Adrenal gland (tissue), 12 donors: ENCODE data around the gene ACOX1. TPM values are rescaled to one million over a fixed set of nuclear protein-coding genes. Genes with fewer than 3 reads are reported as not detected.

Experiments
- DNase-seq, 7 donors: peaks; one replicate each; pipeline ENCODE4 v3.0.0-alpha.2; 2019 to 2020
- H3K27ac ChIP-seq, 5 donors: fragments of 200-600 bp; sonication (generic) in 4 of 5; 1 replicate in 3 of 5; 2 replicates in 2 of 5; pipeline versions ENCODE4 v1.5.1 to v1.8.0; 2016 to 2020; ENCODE audit warnings: mild to moderate bottlenecking in 1 of 5
- H3K27me3 ChIP-seq: fragments of 200-600 bp; 2 replicates; pipeline ENCODE4 v1.8.0; 2021
- H3K36me3 ChIP-seq, 2 donors: fragments of 200-600 bp; replicated peaks in 1 of 2; 1 replicate in 1 of 2; 2 replicates in 1 of 2; pipeline versions ENCODE4 v1.5.1 to v1.8.0; 2018 to 2022
- H3K4me1 ChIP-seq, 2 donors: fragments of 200-600 bp; replicated peaks in 1 of 2; 1 replicate in 1 of 2; 2 replicates in 1 of 2; pipeline versions ENCODE4 v1.5.1 to v1.8.0; 2018 to 2021
- H3K4me3 ChIP-seq, 4 donors: fragments of 200-600 bp; sonication (generic) in 3 of 4; one replicate each; pipeline ENCODE4 v1.5.1; 2016 to 2018
- H3K9me3 ChIP-seq, 3 donors: fragments of 200-600 bp; sonication (generic) in 1 of 3; replicated peaks in 1 of 3; 1 replicate in 2 of 3; 2 replicates in 1 of 3; pipeline versions ENCODE4 v1.5.1 to v1.8.0; 2016 to 2021
- CTCF ChIP-seq, 6 experiments: fragments of 450-650 bp in 4 of 6; fragments of 200-600 bp in 2 of 6; sonication (generic) in 1 of 6; IDR thresholded peaks; 1 replicate in 5 of 6; 2 replicates in 1 of 6; pipeline versions ENCODE4 v1.5.1 to v1.8.0; 2016 to 2021; ENCODE audit warnings: antibody characterized with exemption in 6 of 6, mild to moderate bottlenecking in 2 of 6, moderate library complexity in 1 of 6
- POLR2A ChIP-seq, 2 donors: fragments of 450-650 bp; IDR thresholded peaks; one replicate each; pipeline ENCODE4 v1.6.1; 2017; ENCODE audit warnings: antibody characterized with exemption in 2 of 2, mild to moderate bottlenecking in 2 of 2, moderate library complexity in 1 of 2
- WGBS, 4 donors: extraction: QIAGEN DNeasy Blood & Tissue Kit in 2 of 4; methylation state at CpG; one replicate each; pipeline versions ENCODE4 v1.1.5 to v1.1.7; 2013 to 2017; 5-methylcytosine and 5-hydroxymethylcytosine counted together
- intact Hi-C, 2 donors: fragments of 100-400 bp; cut with DNase I; formaldehyde crosslinking; loops; one replicate each; pipeline versions ENCODE4 v1.14.1 to v1.15.0; 2022 to 2023
- polyA plus RNA-seq, 3 donors: library from polyadenylated mRNA; stranded (reverse); fragments of 200-250 nt in 2 of 3; fragments of 350-450 nt in 1 of 3; fragmentation: Illumina TruSeq in 1 of 3; extraction: RNeasy Lipid Tissue Mini Kit (QIAGEN cat#74804) in 1 of 3; gene quantifications; one replicate each; pipeline ENCODE4 v1.2.3, GENCODE V29; 2013 to 2014
- total RNA-seq, 9 donors: library from RNA; depleted of rRNA in 4 of 9; stranded (reverse); fragments of >200 nt in 4 of 9; fragments of 120-200 nt in 1 of 9; fragmentation: NEBNext Ultra II Directional in 1 of 9; extraction: Animal tissue kit (Norgen Biotek cat#: 25700) in 1 of 9; gene quantifications; one replicate each; pipeline versions ENCODE4 v1.1.0 to v1.2.4, GENCODE V29; 2013 to 2023
- donor health status: healthy with polysubstance abuse.
- donor health status: Bipolar disorder and iron deficiency.
- donor health status: DM: yes; HTN: yes; CAD: no.
- donor health status: DM: no; HTN: no; CAD: no.
- donor health status: DM: no; HTN: no; CAD: no.
- donor health status: DM: yes; HTN: yes; CAD: no.

ACOX1 gene
- total and polyA plus RNA-seq, 12 donors: 28.9 to 109 (median 69.1) TPM

- intact Hi-C loops: no loop called here
- Histone ChIP-seq H3K36me3 (peaks cover 0 to 50% of the 10 kb centered on the region in 2 donors), H3K9me3 (no peaks in the 10 kb centered on the region), H3K27me3 (no peaks in the 10 kb centered on the region), H3K27ac (no peak overlapping the region), H3K4me3 (no peak overlapping the region), H3K4me1 (peaks cover 17 to 19% of the 10 kb centered on the region in 2 donors)
- TF ChIP-seq POLR2A (IDR thresholded peaks at IDR 0.05) (no peak), CTCF (IDR thresholded peaks at IDR 0.05) (no peak)
- WGBS, 4 donors: 81 to 87% (median 85%) methylated on average over 6 to 13 of the region's 13 CpGs
- peak in 1 of 7 donors; percentile 17 for DNase-seq
Measured at GRCh38 chr17:75900691-75901533, 78.1 kb downstream of the ACOX1 start.

GRCh38 chr17:75899767-75900468 is 79.0 kb downstream of the ACOX1 start:
- intact Hi-C loops: loop anchor here in 1 of 2 donors (10.0 kb wide), 1 partner anchor 125 kb away; a partner anchor contains a TSS
- H3K27me3 ChIP-seq: no peaks in the 10 kb centered on the region
- peaks cover 0 to 50% of the 10 kb centered on the region in 2 donors for H3K36me3 ChIP-seq
- no peak overlapping the region for H3K4me3 ChIP-seq
- WGBS, 4 donors: 91 to 96% (median 93%) methylated on average over 8 to 23 of the region's 23 CpGs
- peak in 1 of 7 donors; percentile 14 for DNase-seq
- peaks cover 18 to 27% of the 10 kb centered on the region in 2 donors for H3K4me1 ChIP-seq
- no peak overlapping the region for H3K27ac ChIP-seq
- no peaks in the 10 kb centered on the region for H3K9me3 ChIP-seq
- no peak for TF ChIP-seq POLR2A (IDR thresholded peaks at IDR 0.05)
- TF ChIP-seq CTCF (IDR thresholded peaks at IDR 0.05): no peak

GRCh38 chr17:75899353-75899752 is 79.6 kb downstream of the ACOX1 start:
- 79 to 88% (median 82%) methylated on average over 8 to 13 of the region's 13 CpGs for WGBS, 4 donors
- intact Hi-C loops: loop anchor here in 1 of 2 donors (10.0 kb wide), 1 partner anchor 125 kb away; a partner anchor contains a TSS
- Histone ChIP-seq H3K36me3 (peaks cover 0 to 50% of the 10 kb centered on the region in 2 donors), H3K9me3 (no peaks in the 10 kb centered on the region), H3K27me3 (no peaks in the 10 kb centered on the region), H3K27ac (no peak overlapping the region), H3K4me1 (peaks cover 18 to 33% of the 10 kb centered on the region in 2 donors), H3K4me3 (no peak overlapping the region)
- DNase-seq: peak in 1 of 7 donors; percentile 14
- TF ChIP-seq POLR2A (IDR thresholded peaks at IDR 0.05) (no peak), CTCF (IDR thresholded peaks at IDR 0.05) (no peak)

- H3K36me3 ChIP-seq: peaks cover 0 to 50% of the 10 kb centered on the region in 2 donors
- H3K9me3 ChIP-seq: no peaks in the 10 kb centered on the region
- 91 to 97% (median 94%) methylated on average over 14 to 16 of the region's 16 CpGs for WGBS, 4 donors
- H3K4me3 ChIP-seq: no peak overlapping the region
- TF ChIP-seq POLR2A (IDR thresholded peaks at IDR 0.05) (no peak), CTCF (IDR thresholded peaks at IDR 0.05) (no peak)
- intact Hi-C loops: loop anchor here in 1 of 2 donors (10.0 kb wide), 1 partner anchor 124 kb away; a partner anchor contains a TSS
- H3K27me3 ChIP-seq: no peaks in the 10 kb centered on the region
- no peak overlapping the region for H3K27ac ChIP-seq
- peak in 1 of 7 donors; percentile 19 for DNase-seq
- H3K4me1 ChIP-seq: peaks cover 13 to 30% of the 10 kb centered on the region in 2 donors
Measured at GRCh38 chr17:75898791-75899190, 80.2 kb downstream of the ACOX1 start.
